Activated CD4-positive, alpha-beta T cell treated with anti-CD3 and anti-CD28 coated beads, Interleukin-2, amount 50 U/mL, for 4 hours (primary cell): Measurements from ENCODE around the gene SF3B3.
A peak's percentile ranks its signal among the peaks of the same experiment; 100 is the strongest.

Experiments used
- DNase-seq, 2 experiments: peaks; one replicate each; pipeline ENCODE4 v3.0.0-alpha.2; 2020

Gene SF3B3

DNA sequence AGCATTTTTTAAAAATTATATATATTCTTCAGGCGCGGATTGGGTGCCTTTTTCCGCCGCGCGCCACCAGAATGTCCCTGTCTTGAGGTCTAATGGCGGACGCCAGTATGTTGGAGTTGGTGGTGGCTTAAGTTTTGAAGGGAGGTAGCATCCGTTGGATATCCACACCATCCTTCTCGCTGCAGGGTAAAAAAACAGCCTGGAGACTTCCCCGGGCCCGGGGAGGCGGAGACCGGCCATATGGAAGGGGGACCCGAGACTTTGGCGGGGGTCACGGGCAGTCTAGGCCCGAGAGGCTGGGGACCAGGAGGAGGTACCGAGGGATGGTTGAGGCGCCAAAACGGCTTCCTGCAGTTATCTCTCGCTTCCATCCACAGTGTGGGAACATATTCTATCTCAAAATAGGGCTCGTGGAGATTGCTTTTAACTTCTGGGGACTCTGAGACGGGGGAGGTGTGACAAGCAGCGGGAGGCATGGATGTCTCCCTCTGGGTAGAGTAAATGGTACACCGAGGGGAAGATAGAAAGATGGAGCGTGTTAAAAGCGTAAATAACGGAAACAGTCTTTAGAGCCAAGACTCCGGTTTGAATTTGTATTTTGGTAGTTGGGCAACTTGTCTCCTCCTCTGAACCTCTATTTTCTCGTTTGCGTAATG is at the start of gene SF3B3:
SF3B3 (plus strand) TSS at position 74 of the 656 bp plus-strand sequence. CDS start 2,841 bp downstream, outside the sequence.
- DNase-seq, result peak in 1 of 2 experiments; percentile 65

DNA sequence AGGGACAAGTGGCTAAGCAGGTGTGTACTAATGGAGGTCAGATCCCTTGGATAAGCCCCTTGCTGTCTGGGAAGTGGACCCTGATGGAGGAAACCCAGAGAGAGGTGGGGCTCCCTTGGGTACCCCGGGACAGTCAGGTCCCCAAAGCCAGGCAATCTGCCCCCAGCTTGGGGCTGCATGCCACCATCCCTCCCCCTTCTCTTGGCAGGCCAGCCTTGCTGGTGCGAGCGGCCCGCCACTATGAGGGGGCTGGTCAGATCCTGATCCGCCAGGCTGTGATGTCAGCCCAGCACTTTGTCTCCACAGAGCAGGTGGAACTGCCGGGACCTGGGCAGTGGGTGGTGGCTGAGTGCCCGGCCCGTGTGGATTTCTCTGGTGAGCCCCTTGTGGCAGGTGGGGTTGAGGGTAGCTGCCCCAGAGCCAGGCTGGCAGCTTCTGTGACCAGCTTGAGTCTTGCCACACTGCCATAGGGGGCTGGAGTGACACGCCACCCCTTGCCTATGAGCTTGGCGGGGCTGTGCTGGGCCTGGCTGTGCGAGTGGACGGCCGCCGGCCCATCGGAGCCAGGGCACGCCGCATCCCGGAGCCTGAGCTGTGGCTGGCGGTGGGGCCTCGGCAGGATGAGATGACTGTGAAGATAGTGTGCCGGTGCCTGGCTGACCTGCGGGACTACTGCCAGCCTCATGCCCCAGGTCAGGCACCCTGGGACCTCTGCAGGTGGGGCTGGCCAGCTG is 49.1 kb upstream of the SF3B3 start:
- DNase-seq, result no peak

DNA sequence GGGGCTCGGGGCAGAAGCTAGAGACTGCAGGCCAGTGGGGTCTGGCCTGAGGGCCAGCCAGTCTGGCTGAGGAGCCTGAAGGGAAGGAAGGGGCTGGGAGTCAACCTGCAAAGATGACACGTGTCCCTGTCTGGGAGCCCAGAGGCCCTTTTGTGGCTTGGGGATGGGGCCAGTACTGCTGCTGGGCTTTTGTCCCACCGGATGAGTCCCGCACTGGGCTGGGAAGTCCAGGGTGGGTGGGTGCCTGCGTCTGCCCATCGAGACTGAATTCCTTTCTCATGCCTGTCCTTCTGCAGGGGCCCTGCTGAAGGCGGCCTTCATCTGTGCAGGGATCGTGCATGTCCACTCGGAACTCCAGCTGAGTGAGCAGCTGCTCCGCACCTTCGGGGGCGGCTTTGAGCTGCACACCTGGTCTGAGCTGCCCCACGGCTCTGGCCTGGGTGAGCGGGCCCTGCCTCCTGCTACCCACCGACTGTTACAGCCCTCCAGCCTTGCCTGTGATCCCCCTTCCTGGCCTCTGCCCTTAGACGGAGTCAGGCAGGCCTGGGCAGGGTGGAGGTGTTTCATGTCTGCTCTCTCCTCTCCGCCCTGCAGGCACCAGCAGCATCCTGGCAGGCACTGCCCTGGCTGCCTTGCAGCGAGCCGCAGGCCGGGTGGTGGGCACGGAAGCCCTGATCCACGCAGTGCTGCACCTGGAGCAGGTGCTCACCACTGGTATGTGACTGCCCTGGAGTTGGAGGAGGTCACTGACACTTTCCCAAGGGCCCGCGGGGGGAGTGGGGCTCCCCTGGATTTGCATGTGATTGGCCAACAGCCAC is 48.4 kb upstream of the SF3B3 start:
- no peak for DNase-seq

DNA sequence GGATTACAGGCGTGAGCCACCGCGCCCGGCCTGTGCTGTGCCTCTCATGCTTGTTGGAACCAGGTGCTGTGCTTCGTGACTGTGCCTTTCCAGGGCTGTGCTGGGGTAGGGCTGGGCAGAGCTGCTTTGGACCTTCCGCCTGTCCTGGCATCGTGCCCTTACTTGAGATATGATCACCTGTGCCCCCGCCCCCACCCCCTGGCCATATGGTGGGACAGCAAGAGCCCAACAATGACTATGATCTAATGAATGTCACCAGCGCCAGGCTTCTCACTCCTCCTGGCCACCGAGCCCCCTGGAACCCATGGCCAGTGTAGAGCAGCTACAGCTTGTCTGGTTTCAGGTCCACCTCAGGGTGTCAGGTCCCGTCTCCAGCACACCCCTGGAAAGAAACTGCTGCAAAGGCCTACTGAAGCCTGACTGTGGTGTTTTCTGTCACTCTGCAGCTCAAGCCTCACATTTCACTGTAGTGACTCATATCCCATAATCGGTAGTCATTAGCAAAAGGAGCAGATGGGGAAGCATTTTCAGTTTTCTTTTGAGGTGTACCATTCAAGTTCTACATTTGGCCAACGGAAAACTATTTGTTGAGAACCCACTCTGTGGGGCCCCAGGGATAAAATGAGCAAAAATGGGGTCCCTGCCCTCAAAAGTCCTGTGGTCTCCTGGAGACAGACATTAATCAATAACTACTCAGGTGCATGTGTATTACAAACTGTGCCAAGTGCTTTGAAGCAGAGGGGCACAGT is 47.2 kb upstream of the SF3B3 start:
- DNase-seq, result no peak

DNA sequence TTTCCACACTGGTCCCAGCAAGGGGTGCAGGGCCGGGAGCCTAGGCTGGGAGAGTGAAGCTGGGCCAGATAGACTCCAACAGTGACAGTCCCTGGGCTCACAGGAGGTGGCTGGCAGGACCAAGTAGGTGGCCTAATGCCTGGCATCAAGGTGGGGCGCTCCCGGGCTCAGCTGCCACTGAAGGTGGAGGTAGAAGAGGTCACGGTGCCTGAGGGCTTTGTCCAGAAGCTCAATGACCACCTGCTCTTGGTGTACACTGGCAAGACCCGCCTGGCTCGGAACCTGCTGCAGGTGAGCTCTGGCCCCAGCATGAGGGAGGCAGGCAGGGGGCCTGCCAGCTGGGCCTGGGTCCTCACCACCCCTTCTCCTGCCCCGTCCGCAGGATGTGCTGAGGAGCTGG is 45.4 kb upstream of the SF3B3 start:
- DNase-seq, result no peak

DNA sequence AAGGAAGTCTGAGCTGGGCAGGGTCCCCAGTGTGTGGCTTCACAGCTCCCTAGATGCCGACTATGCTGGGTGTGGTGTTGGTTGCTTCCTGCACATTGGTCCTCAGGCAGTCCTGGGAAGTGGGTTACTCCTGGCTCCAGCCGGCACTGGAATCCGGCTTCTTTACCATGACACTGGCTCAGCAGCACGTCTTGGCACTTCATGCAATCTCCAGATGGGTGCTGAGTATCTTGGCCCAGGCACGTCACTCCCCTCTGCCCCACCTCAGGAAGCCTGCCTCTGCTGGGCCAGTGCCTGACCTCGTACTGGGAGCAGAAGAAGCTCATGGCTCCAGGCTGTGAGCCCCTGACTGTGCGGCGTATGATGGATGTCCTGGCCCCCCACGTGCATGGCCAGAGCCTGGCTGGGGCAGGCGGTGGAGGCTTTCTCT is 44.7 kb upstream of the SF3B3 start:
- no peak for DNase-seq

DNA sequence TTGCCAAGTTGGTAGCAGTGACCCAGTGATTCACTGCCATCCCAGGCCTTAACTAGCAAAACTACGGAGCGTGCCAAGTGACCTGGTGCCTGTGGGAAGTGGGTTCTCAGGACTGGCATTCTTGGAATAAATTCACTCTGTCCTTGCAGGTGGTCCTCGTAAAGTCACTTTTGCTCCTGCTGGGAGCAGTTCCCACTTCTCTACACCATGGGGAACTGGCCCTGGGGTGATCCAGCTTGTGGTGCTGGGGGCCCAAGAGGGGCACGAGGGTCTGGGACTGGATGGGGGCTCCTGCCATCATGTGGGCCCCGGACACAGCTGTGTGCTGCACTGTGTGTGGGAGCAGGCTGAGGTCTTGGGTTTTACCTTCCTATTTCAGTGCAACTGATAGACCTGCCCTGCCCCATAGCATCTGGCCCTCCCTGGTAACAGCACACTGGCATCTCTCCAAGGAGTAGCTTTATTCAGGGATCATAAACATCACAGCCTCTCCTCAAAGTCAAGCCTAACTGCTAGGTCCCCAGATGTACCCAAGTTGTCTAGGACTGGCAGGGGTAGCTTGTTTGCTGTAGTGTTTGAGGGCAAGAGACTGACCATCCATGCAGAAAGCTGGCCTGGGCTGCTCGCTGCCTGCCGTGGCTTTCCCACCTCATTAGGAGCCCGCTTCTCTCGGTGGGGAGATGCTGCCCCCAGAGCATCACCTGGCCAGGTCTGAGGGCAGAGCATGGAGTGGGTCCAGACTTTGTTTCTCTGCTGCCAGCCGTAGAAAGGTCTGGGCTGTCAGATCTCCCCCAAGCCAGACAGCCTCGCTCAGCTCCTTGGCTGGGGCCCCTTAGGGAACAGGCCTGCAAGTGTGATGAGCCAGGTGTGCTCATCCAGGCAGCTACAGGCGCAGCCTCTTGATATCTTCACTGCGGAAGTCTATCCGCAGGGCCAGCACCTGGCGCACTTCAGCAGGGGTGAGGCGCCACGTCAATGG is 43.2 kb upstream of the SF3B3 start:
- no peak for DNase-seq

DNA sequence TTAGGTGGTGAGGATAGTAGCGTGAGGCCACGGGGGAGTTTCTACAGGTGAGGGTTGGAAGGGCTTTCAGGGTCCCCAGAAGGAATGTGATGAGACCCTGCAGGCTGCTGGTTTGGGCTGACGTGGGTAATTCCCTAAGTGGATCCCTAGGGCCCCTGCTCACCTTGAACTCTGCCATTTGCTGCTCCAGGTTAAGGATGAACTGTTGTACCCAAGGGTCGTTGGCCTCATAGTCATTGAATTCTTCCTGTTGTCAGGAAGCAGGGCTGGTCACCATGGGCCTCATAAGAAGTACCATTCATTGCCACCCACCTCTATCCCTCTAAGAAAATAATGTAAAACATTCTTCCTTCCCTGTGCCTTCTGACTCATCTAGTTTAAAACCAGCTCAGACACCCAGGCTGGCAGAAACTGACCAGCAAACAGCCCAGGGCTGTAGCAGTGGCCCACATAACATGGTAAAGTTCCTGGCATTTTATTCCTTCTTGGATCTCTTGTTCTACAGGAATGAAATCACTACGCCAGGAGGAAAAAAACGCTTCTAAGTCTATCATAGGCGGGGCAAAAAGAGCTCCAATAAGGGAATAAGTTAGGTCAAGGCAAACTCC is 41.6 kb upstream of the SF3B3 start:
- DNase-seq, result no peak

DNA sequence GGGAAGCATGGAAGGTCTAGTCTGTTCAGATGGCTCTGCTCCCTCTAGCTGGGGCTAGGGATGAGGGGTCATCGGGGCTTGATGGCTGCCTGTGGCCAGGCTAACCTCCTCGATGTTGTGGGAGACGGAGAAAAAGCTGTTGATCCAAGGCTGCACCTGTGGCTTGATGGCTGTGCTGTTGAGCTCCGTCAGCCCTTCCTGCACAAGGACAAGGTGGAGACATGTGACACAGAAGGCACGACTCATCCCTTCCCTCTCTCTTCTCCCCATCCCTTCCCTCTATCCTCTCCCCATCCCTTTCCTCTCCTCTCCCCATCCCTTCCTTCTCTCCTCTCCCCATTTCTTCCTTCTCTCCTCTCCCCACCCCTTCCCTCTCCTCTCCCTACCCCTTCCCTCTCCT is 41.0 kb upstream of the SF3B3 start:
- no peak for DNase-seq

DNA sequence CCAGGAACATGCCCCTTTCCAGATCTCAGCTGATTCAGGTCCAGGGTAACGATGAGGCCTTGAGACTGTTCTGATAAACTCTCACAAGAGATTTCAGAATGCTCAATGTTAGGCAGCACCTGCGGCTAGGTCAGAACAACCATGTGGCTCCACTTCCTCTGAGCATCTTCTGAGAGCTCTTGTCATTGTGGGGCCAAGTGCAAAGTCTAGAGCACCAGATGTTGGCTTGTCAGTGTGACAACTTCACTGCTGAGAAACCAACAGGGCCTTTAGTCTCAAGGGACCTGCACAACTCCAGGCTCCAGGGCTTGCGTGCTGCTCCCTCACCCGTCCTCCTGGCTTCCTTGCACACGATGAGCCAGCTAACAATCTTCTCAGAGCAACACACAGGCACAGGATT is 40.2 kb upstream of the SF3B3 start:
- no peak for DNase-seq

DNA sequence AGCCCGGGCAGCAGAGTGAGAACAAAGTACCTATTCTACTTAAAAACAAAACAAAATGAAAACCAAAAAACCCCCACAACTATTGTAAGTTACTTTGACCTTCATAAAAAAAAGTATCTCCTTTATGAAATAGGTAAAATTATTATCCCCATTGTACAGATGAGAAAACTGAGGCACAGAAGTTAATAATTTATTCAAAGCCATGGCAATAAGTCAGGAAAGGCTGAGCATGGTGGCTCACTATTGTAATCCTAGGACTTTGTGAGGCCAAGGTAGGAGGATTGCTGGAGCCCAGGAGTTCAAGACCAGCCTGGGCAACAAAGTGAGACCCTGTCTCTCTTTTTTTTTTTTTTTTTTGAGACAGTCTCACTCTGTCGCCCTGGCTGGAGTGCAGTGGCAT is 38.7 kb upstream of the SF3B3 start:
- no peak for DNase-seq

DNA sequence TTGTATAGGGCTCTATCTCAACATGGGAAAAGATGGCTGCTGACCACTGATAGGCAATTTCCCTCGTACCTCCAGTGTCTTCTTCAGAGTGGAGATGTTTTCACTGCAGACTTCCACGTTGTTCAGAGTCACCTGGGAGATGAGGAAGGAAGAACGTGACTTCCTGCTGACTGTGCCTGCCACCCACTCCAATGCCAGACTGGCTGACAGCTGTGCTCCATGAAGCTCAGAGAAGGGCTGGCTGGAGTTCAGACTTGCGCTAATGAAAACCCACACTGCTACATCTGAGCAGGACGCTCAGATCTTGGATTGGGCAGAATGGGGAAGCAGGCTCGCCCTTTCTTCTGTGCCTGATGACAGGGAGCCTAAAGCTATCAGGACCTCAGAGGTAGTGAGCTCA is 33.4 kb upstream of the SF3B3 start:
- no peak for DNase-seq

DNA sequence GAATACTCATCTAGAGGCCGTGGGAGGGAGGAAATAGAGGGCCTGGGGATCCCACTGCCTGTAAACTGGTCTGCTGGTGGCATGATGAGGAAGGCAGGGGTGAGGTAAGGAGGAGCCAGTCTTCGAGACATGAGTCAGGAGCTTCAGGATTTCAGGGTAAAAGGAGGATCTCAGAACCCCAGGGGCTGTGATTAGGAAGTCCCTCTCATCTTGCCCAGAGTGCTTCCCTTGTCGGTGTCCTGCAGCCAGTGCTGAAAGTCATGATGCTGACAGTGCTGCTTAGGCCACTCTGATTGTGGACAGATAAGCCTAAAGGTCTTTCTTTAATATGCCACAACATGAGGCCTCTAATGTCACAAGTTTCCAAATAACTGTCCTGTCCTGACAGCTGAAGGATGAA is 29.8 kb upstream of the SF3B3 start:
- DNase-seq, result no peak

DNA sequence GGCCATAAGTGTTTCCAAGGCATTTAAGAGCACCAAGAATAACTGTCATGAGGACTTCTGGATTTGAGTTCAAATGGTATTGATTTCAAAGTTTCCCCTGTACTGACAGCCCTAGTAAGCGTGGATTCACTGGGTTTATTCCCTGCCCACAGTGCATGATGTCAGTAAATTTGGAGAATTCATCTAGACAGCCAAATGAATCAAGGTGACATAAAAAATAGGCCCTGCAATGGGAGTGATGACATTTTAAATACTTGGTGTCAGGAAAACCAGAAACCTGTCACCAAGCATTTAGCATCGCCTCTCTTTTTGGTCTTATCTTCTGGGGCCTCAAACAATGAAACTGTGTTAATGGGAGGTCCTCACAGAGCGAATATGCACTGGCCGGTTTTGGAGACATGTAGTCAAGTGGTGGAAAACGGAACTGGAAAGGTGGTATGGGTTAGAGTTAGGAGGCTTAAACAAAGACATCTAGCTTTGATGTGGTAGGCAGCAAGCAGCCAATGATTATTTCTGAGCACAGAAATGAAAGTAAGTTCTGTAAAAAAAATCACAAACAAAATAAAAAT is 29.3 kb upstream of the SF3B3 start:
- no peak for DNase-seq

DNA sequence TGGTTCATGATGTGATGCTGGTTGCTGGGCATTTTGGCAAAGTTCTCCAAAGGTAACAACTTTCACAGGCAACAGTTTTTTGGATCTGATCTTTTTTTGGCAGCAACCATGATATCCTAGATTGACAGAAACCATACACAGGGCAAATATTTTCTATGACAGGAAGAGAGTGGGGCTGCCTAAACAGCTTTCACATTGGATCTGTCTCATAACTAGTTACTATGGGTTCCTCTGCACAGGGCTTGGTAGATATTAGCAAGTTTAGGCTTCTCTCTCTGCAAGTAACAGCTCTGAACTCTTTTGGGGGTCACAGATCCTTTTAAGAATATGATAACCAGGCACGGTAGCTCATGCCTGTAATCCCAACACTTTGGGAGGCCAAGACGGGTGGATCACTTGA is 28.8 kb upstream of the SF3B3 start:
- no peak for DNase-seq

DNA sequence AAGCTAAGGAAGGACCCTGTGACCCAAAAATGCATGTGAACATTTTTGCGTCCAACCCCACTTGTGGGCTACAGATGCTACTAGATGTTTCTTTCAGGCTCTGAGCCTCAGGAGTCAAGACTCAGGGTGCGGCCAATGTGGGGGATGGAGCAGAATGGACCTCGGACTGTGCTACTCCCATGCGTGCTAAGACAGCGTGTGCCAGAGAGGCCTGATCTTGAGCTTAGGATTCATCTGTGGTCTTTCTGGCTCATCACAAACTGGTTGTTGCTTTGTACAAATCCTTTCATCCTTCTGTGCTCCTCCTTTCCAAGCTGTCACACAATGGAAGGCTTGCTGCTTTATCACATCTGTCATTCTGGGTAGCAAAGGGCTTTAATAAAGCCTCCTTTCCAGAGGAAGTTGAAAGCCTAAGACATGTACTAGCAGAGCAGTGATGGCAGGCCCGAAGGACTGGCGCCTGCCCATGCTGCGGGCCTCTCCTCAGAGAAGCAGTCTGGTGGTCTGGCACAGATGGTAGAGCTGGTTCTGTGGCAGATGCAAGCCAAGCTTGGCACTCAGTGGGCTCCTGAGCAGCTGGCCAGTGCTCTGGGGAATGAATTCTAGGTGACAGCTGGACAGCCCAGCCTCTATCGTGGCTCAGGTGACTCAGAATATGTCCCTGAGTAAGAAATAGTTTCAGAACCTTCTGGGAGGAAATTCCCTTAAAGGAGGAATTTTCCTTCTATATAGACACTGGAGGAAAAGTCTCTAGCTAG is 28.0 kb upstream of the SF3B3 start:
- DNase-seq, result no peak

DNA sequence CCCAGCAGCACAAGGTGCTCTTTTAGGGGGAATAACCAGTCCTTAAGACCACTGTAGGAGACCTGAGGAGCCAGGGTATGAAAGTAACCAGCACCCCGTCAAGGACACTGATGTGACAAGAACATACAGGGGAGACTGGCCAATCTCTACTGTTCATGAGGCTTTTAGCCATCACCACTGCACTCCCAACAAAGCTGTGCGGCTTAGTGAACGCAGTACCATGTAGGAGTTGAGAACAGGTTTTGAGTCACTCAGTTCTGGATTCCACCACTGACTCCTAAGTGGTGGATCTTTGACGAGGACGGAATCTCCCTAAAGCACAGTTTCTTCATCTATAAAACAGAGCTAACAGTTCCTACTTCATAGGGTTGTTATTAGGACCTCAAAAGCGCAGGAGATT is 27.1 kb upstream of the SF3B3 start:
- DNase-seq, result no peak

DNA sequence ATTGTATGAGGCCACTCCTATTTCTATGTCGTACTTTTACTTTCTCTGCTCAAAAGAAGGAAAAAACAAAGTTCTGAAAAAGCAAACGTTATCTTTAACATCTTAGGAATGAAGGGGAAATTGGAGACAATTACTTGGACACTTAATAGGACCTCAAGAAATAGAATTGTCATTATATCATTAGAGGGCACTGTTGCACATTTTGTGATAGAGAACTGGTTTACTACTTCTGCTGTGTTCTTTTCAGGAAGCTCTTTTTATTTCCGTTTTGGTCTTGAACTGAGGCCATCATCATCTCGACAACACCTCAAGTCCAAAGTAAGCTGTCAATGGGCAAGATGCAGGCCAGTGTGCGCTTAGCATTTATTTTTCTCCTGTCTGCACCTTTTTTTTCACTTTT is 14.9 kb upstream of the SF3B3 start:
- DNase-seq, result no peak

DNA sequence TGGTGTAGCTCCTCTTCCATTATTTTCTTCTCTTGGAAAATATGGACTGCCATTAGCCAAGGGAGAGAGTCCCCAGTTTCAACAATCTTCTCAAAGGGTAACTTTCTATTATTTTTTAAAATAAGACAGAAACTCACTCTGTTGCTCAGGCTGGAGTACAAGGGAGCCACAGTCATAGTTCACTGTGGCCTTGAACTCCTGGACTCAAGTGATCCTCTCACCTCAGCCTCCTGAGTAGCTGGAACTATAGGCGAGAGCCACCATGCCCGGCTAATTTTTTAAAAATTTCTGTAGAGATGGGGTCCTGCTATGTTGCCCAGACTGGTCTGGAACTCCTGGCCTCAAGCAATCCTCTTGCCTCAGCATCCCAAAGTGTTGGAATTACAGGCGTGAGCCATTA is 13.4 kb upstream of the SF3B3 start:
- no peak for DNase-seq

DNA sequence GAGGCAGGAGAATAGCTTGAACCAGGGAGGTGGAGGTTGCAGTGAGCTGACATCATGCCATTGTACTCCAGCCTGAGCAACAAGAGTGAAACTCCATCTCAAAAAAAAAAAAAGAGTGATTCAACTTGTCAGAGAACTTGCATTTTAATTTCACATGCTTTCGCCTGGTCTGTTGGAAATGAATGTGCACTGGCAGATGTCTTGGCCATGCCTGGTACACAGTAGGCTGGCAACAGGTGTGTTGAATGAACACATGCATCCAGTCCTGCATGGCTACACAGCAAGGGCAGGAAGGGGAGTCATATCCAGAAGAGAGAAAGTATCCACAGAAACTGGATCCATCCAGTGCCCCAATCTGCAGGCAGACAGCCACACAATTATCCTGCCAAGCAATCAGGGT is 11.8 kb upstream of the SF3B3 start:
- no peak for DNase-seq
